Astrocyte of the cerebellum (primary cell): ENCODE data around the gene C2orf68.
"Not testable (repeated sequence)": the region's sequence is repeated elsewhere in the genome, so short reads cannot be mapped to it uniquely, and the experiment has no call there.

Source experiments
- DNase-seq: peaks from one replicate; pipeline ENCODE4 v3.0.0-alpha.2; 2011; ENCODE audit warnings: low read depth
- H3K4me3 ChIP-seq: 2 replicates; pipeline ENCODE4 v1.5.1; 2011; ENCODE audit warnings: mild to moderate bottlenecking, low read depth, low read length, moderate library complexity
- CTCF ChIP-seq: IDR thresholded peaks from 2 replicates; pipeline ENCODE4 v1.5.1; 2012; ENCODE audit warnings: low read length, low read depth, moderate library complexity, mild to moderate bottlenecking; ENCODE audit errors: missing control alignments
- in situ Hi-C: cut with HindIII; loops from 2 replicates; pipeline ENCODE4 v1.10.0; 2017; ENCODE audit warnings: low sequenced_read_pairs

Gene C2orf68

GRCh38 chr2:85560812-85561279, 51.0 kb downstream of the C2orf68 start:
- no peak for DNase-seq
- peak overlapping the region; percentile 89 for H3K4me3 ChIP-seq
- in situ Hi-C loops: no loop called here
- no peak for TF ChIP-seq CTCF

- DNase-seq, in situ Hi-C loops: not testable (repeated sequence)
- H3K4me3 ChIP-seq: peak overlapping the region; percentile 89
Observed at GRCh38 chr2:85560403-85560726, 51.5 kb downstream of the C2orf68 start.

- no peak for TF ChIP-seq CTCF
- no peak for DNase-seq
- no peak overlapping the region for H3K4me3 ChIP-seq
- in situ Hi-C loops: no loop called here
Observed at GRCh38 chr2:85558160-85558559, 53.7 kb downstream of the C2orf68 start.

- DNase-seq: no peak
- no peak for TF ChIP-seq CTCF
- in situ Hi-C loops: no loop called here
- no peak overlapping the region for H3K4me3 ChIP-seq
Observed at GRCh38 chr2:85557130-85557529, 54.7 kb downstream of the C2orf68 start.
